Head of caudate nucleus (tissue), 42 donors: Measurements from ENCODE around the gene LUZP1.

Source experiments
- DNase-seq, 42 donors: peaks; one replicate each; pipeline versions ENCODE4 v3.0.0 to v3.0.0-alpha.2; 2020 to 2021; ENCODE audit warnings: mixed read lengths in 7 of 42
- intact Hi-C: fragments of 100-400 bp; cut with DNase I; formaldehyde crosslinking; loops from one replicate; pipeline ENCODE4 v1.15.0; 2022

The LUZP1 gene

GRCh38 chr1:23065385-23065784 is 103.3 kb downstream of the LUZP1 start:
- DNase-seq: no peak
- intact Hi-C loops: no loop called here

- DNase-seq: no peak
- intact Hi-C loops: no loop called here
Observed at GRCh38 chr1:23062271-23062670, 106.4 kb downstream of the LUZP1 start.

- intact Hi-C loops: no loop called here
Observed at GRCh38 chr1:23057301-23057700, 111.4 kb downstream of the LUZP1 start.

GRCh38 chr1:23051290-23051909 is 117.3 kb downstream of the LUZP1 start:
- intact Hi-C loops: no loop called here

More at GRCh38 chr1:23057301-23057700, 111.4 kb downstream of the LUZP1 start:
- DNase-seq: no peak

GRCh38 chr1:23050201-23050600 is 118.5 kb downstream of the LUZP1 start:
- intact Hi-C loops: no loop called here
- DNase-seq: no peak

More at GRCh38 chr1:23051290-23051909, 117.3 kb downstream of the LUZP1 start:
- DNase-seq: no peak

- intact Hi-C loops: no loop called here
- no peak for DNase-seq
Observed at GRCh38 chr1:23044035-23044434, 124.6 kb downstream of the LUZP1 start.

GRCh38 chr1:23040509-23040908 is 128.1 kb downstream of the LUZP1 start:
- intact Hi-C loops: no loop called here
- DNase-seq: no peak

- no peak for DNase-seq
- intact Hi-C loops: no loop called here
Observed at GRCh38 chr1:23039308-23039826, 129.3 kb downstream of the LUZP1 start.

GRCh38 chr1:23037081-23037740 is 131.4 kb downstream of the LUZP1 start:
- no peak for DNase-seq
- intact Hi-C loops: no loop called here

GRCh38 chr1:23035823-23036452 is 132.7 kb downstream of the LUZP1 start:
- intact Hi-C loops: no loop called here

More at GRCh38 chr1:23035823-23036452, 132.7 kb downstream of the LUZP1 start:
- DNase-seq: no peak
